Ascending aorta (tissue), 2 donors: Measurements from ENCODE around the gene RO60. TPM values are rescaled to one million over a fixed set of nuclear protein-coding genes. Genes with fewer than 3 reads are reported as not detected.

Experiments
- DNase-seq, 2 donors: peaks; one replicate each; pipeline ENCODE4 v3.0.0-alpha.2; 2019; ENCODE audit warnings: low spot score in 2 of 2
- H3K27ac ChIP-seq, 2 donors: fragments of 200-600 bp; sonication (generic); one replicate each; pipeline ENCODE4 v1.5.1; 2016 to 2017; ENCODE audit warnings: mild to moderate bottlenecking in 1 of 2
- H3K27me3 ChIP-seq: fragments of 200-600 bp; sonication (generic); one replicate; pipeline ENCODE4 v1.5.1; 2017
- H3K36me3 ChIP-seq, 2 donors: fragments of 200-600 bp; sonication (generic); one replicate each; pipeline ENCODE4 v1.5.1; 2016
- H3K4me1 ChIP-seq, 2 donors: fragments of 200-600 bp; sonication (generic); one replicate each; pipeline ENCODE4 v1.5.1; 2016 to 2017; ENCODE audit warnings: mild to moderate bottlenecking in 1 of 2
- H3K4me3 ChIP-seq, 2 donors: fragments of 200-600 bp; sonication (generic); one replicate each; pipeline ENCODE4 v1.5.1; 2016 to 2017; ENCODE audit warnings: mild to moderate bottlenecking in 1 of 2
- H3K9me3 ChIP-seq, 2 donors: fragments of 200-600 bp; sonication (generic); one replicate each; pipeline ENCODE4 v1.5.1; 2016
- CTCF ChIP-seq, 3 experiments: fragments of 200-600 bp in 2 of 3; fragments of 450-650 bp in 1 of 3; sonication (generic) in 2 of 3; IDR thresholded peaks; one replicate each; pipeline ENCODE4 v1.5.1; 2016 to 2019; ENCODE audit warnings: antibody characterized with exemption in 3 of 3, mild to moderate bottlenecking in 1 of 3, moderate library complexity in 1 of 3
- intact Hi-C: fragments of 100-400 bp; cut with DNase I; formaldehyde crosslinking; loops from one replicate; pipeline ENCODE4 v1.15.1; 2023
- total RNA-seq: library from RNA; depleted of rRNA; stranded (reverse); fragments of >200 nt; gene quantifications from one replicate; pipeline ENCODE4 v1.1.0, GENCODE V29; 2016

The RO60 gene
- total RNA-seq, 1 donor from 2014 or later: 56.2 TPM

- Histone ChIP-seq H3K4me1 (peaks cover 3 to 25% of the 10 kb centered on the region in 2 donors), H3K4me3 (peak overlapping the region; percentile 77 to 83), H3K27me3 (no peaks in the 10 kb centered on the region), H3K36me3 (no peaks in the 10 kb centered on the region), H3K27ac (peak overlapping the region; percentile 96), H3K9me3 (no peaks in the 10 kb centered on the region)
- intact Hi-C loops: loop anchor here (1.0 to 5.0 kb wide), 4 partner anchors 47 to 581 kb away; partner anchors contain the start of genes CDC73, GLRX2 and RGS2
- peak; percentile 10 to 74 for DNase-seq
- no peak for TF ChIP-seq CTCF (IDR thresholded peaks at IDR 0.05)
Measured at GRCh38 chr1:193058529-193059281, 707 bp upstream of the RO60 start.

GRCh38 chr1:193060115-193060403, 647 bp downstream of the RO60 start:
- intact Hi-C loops: no loop called here
- Histone ChIP-seq H3K4me3 (peak overlapping the region; percentile 77 to 83), H3K9me3 (no peaks in the 10 kb centered on the region)

GRCh38 chr1:193060406-193060805, 994 bp downstream of the RO60 start:
- H3K9me3 ChIP-seq: no peaks in the 10 kb centered on the region
- H3K27me3 ChIP-seq: no peaks in the 10 kb centered on the region
- peak overlapping the region; percentile 96 for H3K27ac ChIP-seq
- DNase-seq: no peak
- no peak for TF ChIP-seq CTCF (IDR thresholded peaks at IDR 0.05)
- peaks cover 3 to 26% of the 10 kb centered on the region in 2 donors for H3K4me1 ChIP-seq
- intact Hi-C loops: no loop called here
- H3K36me3 ChIP-seq: no peaks in the 10 kb centered on the region
- peak overlapping the region; percentile 77 to 83 for H3K4me3 ChIP-seq

More at GRCh38 chr1:193060115-193060403, 647 bp downstream of the RO60 start:
- peaks cover 3 to 26% of the 10 kb centered on the region in 2 donors for H3K4me1 ChIP-seq
- TF ChIP-seq CTCF (IDR thresholded peaks at IDR 0.05): no peak
- H3K27ac ChIP-seq: peak overlapping the region; percentile 96
- no peaks in the 10 kb centered on the region for H3K36me3 ChIP-seq
- no peaks in the 10 kb centered on the region for H3K27me3 ChIP-seq
- no peak for DNase-seq

- no peaks in the 10 kb centered on the region for H3K36me3 ChIP-seq
- no peak for TF ChIP-seq CTCF (IDR thresholded peaks at IDR 0.05)
- H3K4me3 ChIP-seq: peak overlapping the region; percentile 77 to 83
- H3K4me1 ChIP-seq: peaks cover 3 to 26% of the 10 kb centered on the region in 2 donors
- H3K27me3 ChIP-seq: no peaks in the 10 kb centered on the region
- no peaks in the 10 kb centered on the region for H3K9me3 ChIP-seq
- intact Hi-C loops: no loop called here
- peak overlapping the region; percentile 96 for H3K27ac ChIP-seq
- no peak for DNase-seq
Measured at GRCh38 chr1:193060938-193061337, 1.5 kb downstream of the RO60 start.

GRCh38 chr1:193062698-193063463, 3.5 kb downstream of the RO60 start:
- Histone ChIP-seq H3K36me3 (no peaks in the 10 kb centered on the region), H3K9me3 (no peaks in the 10 kb centered on the region), H3K27me3 (no peaks in the 10 kb centered on the region), H3K4me3 (no peak overlapping the region), H3K4me1 (peaks cover 3 to 22% of the 10 kb centered on the region in 2 donors), H3K27ac (no peak overlapping the region)
- no peak for TF ChIP-seq CTCF (IDR thresholded peaks at IDR 0.05)
- DNase-seq: no peak
- intact Hi-C loops: no loop called here
